Transverse colon (tissue), 4 donors: ENCODE measurements around the gene PTPRN2. TPM values are rescaled to one million over a fixed set of nuclear protein-coding genes. Genes with fewer than 3 reads are reported as not detected.

Source experiments
- DNase-seq: peaks from one replicate; pipeline ENCODE4 v3.0.0-alpha.2; 2019
- H3K27ac ChIP-seq, 4 donors: fragments of 200-600 bp; sonication (generic); 2 replicates each; pipeline ENCODE4 v1.5.1; 2016 to 2018; ENCODE audit warnings: inconsistent platforms in 4 of 4
- H3K27me3 ChIP-seq: fragments of 200-600 bp; sonication (generic); 2 replicates; pipeline ENCODE4 v1.5.1; 2017; ENCODE audit warnings: inconsistent platforms
- H3K36me3 ChIP-seq, 4 donors: fragments of 200-600 bp; sonication (generic); 2 replicates each; pipeline ENCODE4 v1.5.1; 2017 to 2019; ENCODE audit warnings: inconsistent platforms in 4 of 4
- H3K4me1 ChIP-seq, 4 donors: fragments of 200-600 bp; sonication (generic); 2 replicates each; pipeline ENCODE4 v1.5.1; 2017 to 2020; ENCODE audit warnings: inconsistent platforms in 4 of 4
- H3K4me3 ChIP-seq, 4 donors: fragments of 200-600 bp; sonication (generic); 1 replicate in 1 of 4; 2 replicates in 3 of 4; pipeline versions ENCODE4 v1.5.1 to v1.6.1; 2017 to 2019; ENCODE audit warnings: inconsistent platforms in 4 of 4
- H3K9me3 ChIP-seq, 2 donors: fragments of 200-600 bp; sonication (generic); 2 replicates each; pipeline ENCODE4 v1.5.1; 2017 to 2019; ENCODE audit warnings: inconsistent platforms in 2 of 2
- EP300 ChIP-seq: sonication (generic); formaldehyde crosslinking; IDR thresholded peaks from one replicate; pipeline ENCODE4 v1.6.1; 2017; ENCODE audit warnings: antibody characterized with exemption, low read depth
- POLR2A ChIP-seq: fragments of 450-650 bp; IDR thresholded peaks from one replicate; pipeline ENCODE4 v1.6.1; 2016; ENCODE audit warnings: antibody characterized with exemption, mild to moderate bottlenecking, moderate library complexity
- POLR2AphosphoS5 ChIP-seq, 3 donors: sonication (generic); formaldehyde crosslinking; IDR thresholded peaks; one replicate each; pipeline ENCODE4 v1.6.1; 2016; ENCODE audit warnings: antibody characterized with exemption in 3 of 3
- WGBS, 2 donors: methylation state at CpG; one replicate each; pipeline ENCODE4 v1.1.5; 2018; ENCODE audit warnings: low coverage in 1 of 2; 5-methylcytosine and 5-hydroxymethylcytosine counted together
- in situ Hi-C, 4 donors: fragments of 200-750 bp; cut with MboI; loops; one replicate each; pipeline versions ENCODE4 v1.15.0 to v1.15.1; 2017; ENCODE audit warnings: low sequenced_read_pairs in 3 of 4, low pct_ligation_motif_present in 1 of 4, low pct_unique_long_range_greater_than_20kb in 1 of 4
- intact Hi-C: fragments of 100-400 bp; cut with DNase I; formaldehyde crosslinking; loops from one replicate; pipeline ENCODE4 v1.15.1; 2023; ENCODE audit warnings: low total_unique reads
- total RNA-seq, 4 donors: library from RNA; depleted of rRNA; stranded (reverse); fragments of >200 nt; gene quantifications; one replicate each; pipeline ENCODE4 v1.1.0, GENCODE V29; 2016
- TF ChIP-seq, protein P1 (sequence below), 5 experiments: fragments of 200-600 bp in 3 of 5; fragments of 450-650 bp in 2 of 5; sonication (generic) in 3 of 5; IDR thresholded peaks; 1 replicate in 2 of 5; 2 replicates in 3 of 5; pipeline ENCODE4 v1.5.1; 2016 to 2017; ENCODE audit warnings: antibody characterized with exemption in 5 of 5, inconsistent platforms in 3 of 5, mild to moderate bottlenecking in 2 of 5, moderate library complexity in 1 of 5

The PTPRN2 gene
- total RNA-seq, 4 donors from 2014 or later = 15.4 to 31.1 (median 21.8) TPM

DNA sequence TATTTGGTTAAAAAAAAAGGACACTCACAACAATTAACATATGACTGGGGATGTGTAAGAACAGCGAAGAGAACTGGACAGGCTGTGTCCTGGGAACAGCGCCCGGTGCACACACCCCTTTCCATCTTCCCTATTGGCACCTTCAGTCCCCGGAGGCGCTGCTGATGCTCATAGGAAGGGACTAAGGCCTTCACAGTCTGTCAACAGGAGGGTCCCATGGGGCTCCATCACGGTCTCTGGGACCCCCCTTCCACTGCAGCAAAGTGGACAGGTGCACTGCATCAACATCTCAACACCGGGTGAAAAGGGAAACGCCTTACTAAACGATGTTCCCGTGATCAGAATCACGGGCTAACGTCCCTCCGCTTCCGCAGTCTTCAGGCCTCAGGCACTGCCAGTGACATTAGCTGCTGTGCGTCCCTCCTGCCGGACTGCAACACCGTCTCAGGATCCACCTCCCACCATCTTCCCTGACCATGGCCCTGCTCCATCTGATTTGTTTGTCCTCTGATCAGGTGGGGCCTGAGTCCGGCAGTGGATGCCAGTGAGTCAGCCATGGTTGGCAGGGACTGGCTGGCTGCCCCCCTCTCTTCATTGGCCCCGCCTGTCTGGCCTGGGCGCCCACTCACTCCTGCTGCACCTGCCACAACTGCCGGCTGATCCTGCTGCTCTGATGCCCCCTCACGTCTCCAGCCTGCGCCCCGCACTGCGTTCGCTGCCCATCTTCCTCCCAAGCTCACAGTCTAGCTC, 636.1 kb downstream of the PTPRN2 start:
- WGBS, 2 donors = 85 to 86% methylated on average over 11 to 26 of the region's 26 CpGs
- no peak for TF ChIP-seq POLR2AphosphoS5 (IDR thresholded peaks at IDR 0.05)
- TF ChIP-seq EP300 = no peak
- TF ChIP-seq POLR2A = no peak
- TF ChIP-seq, protein P1, sequence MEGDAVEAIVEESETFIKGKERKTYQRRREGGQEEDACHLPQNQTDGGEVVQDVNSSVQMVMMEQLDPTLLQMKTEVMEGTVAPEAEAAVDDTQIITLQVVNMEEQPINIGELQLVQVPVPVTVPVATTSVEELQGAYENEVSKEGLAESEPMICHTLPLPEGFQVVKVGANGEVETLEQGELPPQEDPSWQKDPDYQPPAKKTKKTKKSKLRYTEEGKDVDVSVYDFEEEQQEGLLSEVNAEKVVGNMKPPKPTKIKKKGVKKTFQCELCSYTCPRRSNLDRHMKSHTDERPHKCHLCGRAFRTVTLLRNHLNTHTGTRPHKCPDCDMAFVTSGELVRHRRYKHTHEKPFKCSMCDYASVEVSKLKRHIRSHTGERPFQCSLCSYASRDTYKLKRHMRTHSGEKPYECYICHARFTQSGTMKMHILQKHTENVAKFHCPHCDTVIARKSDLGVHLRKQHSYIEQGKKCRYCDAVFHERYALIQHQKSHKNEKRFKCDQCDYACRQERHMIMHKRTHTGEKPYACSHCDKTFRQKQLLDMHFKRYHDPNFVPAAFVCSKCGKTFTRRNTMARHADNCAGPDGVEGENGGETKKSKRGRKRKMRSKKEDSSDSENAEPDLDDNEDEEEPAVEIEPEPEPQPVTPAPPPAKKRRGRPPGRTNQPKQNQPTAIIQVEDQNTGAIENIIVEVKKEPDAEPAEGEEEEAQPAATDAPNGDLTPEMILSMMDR (IDR thresholded peaks at IDR 0.05) = no peak
- in situ Hi-C loops = no loop called here
- intact Hi-C loops = no loop called here
- no peaks in the 10 kb centered on the region for H3K36me3 ChIP-seq
- H3K9me3 ChIP-seq = peaks cover 5 to 6% of the 10 kb centered on the region in 2 donors
- no peak overlapping the region for H3K4me3 ChIP-seq
- no peak for DNase-seq
- H3K27me3 ChIP-seq = no peaks in the 10 kb centered on the region
- H3K27ac ChIP-seq = no peak overlapping the region
- H3K4me1 ChIP-seq = no peaks in the 10 kb centered on the region

DNA sequence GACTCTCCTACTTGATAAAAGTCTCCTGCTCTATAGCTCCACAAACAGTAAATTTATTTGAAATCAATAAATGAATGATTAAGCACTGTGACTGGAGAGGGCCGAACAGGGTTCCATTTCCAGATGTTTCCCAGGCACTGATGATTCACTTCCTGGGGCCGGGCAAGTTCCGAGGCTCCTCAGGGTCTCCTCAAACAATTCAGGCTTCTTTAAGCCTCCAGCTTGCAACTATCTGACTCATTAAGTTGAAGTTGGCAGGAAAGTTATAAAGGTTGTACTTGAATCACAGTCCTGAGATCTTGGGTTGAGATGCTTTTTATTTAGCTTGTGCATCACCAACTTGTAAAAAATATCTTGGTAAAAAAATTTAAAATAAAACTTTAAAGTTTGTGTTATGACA, 637.9 kb downstream of the PTPRN2 start:
- H3K4me1 ChIP-seq = no peaks in the 10 kb centered on the region
- TF ChIP-seq POLR2AphosphoS5 (IDR thresholded peaks at IDR 0.05) (no peak), POLR2A (no peak), EP300 (no peak)
- TF ChIP-seq, protein P1 (IDR thresholded peaks at IDR 0.05) = no peak
- H3K36me3 ChIP-seq = no peaks in the 10 kb centered on the region
- no peak overlapping the region for H3K27ac ChIP-seq
- in situ Hi-C loops = no loop called here
- H3K4me3 ChIP-seq = no peak overlapping the region
- intact Hi-C loops = no loop called here
- no peaks in the 10 kb centered on the region for H3K27me3 ChIP-seq
- H3K9me3 ChIP-seq = peaks cover 5 to 6% of the 10 kb centered on the region in 2 donors
- DNase-seq = no peak
- 33 to 39% methylated on average over 3 of the region's 3 CpGs for WGBS, 2 donors

DNA sequence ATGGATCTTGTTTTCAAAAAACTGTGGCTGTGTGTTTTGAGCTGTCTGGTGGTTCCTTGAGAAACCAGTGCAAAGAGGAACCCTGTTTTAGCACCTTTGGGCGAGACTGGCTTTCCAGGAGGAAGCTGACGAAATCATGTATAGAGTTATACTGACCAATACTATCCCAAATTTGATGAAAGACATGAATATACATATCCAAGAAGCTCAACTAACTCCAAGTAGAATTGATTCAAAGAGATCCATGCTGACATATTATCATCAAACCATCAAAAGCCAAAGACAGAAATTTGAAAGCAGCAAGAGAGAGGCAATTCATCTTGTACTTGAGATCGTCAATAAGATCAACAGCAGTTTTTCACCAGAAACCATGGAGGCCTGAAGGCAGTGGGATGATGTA, 640.1 kb downstream of the PTPRN2 start:
- Histone ChIP-seq H3K27me3 (no peaks in the 10 kb centered on the region), H3K27ac (no peak overlapping the region), H3K9me3 (peaks cover 5 to 6% of the 10 kb centered on the region in 2 donors), H3K4me3 (no peak overlapping the region), H3K36me3 (no peaks in the 10 kb centered on the region), H3K4me1 (no peaks in the 10 kb centered on the region)
- DNase-seq = no peak
- 85 to 88% methylated on average over 3 of the region's 3 CpGs for WGBS, 2 donors
- TF ChIP-seq, protein P1 (IDR thresholded peaks at IDR 0.05) = no peak
- TF ChIP-seq POLR2AphosphoS5 (IDR thresholded peaks at IDR 0.05) (no peak), EP300 (no peak), POLR2A (no peak)
- intact Hi-C loops = no loop called here
- in situ Hi-C loops = no loop called here

DNA sequence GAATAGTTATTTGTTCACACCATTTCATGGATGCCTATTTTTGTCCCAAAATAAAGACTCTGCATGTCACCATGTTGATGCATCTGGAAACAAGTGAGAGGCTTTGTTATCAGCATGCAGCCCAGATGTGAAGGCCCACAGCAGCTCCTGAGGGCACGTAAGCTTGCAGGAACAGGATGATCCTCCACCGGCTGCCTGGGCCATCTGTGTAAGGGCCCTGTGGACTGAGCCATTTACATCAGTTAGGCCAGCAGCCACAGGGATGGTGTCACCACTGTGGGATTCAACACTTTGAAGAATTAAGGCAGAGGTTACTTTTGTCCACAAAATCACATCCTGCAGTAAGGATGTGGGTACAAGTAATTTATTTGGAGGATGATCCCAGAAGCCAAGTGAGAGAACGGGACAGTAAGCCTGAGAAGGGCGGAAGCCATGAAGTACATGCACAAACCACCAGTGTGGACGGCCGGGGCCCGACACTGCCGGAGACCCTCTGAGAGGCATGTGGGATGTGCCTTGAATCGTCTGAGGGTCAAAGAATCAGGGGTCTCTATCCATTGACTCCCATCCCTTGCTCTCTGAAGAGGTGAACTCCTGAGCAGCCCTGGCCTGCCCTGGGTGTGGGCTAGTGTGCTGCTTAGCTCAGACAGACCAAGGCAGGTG, 641.1 kb downstream of the PTPRN2 start:
- H3K9me3 ChIP-seq = peaks cover 5 to 6% of the 10 kb centered on the region in 2 donors
- no peaks in the 10 kb centered on the region for H3K4me1 ChIP-seq
- intact Hi-C loops = no loop called here
- no peak for TF ChIP-seq POLR2AphosphoS5 (IDR thresholded peaks at IDR 0.05)
- TF ChIP-seq POLR2A = no peak
- TF ChIP-seq, protein P1 (IDR thresholded peaks at IDR 0.05) = no peak
- TF ChIP-seq EP300 = no peak
- no peak overlapping the region for H3K4me3 ChIP-seq
- 95 to 99% methylated on average over 4 to 9 of the region's 9 CpGs for WGBS, 2 donors
- no peak overlapping the region for H3K27ac ChIP-seq
- no peaks in the 10 kb centered on the region for H3K27me3 ChIP-seq
- H3K36me3 ChIP-seq = no peaks in the 10 kb centered on the region
- in situ Hi-C loops = no loop called here
- no peak for DNase-seq
